Panc1 (cell line): ENCODE measurements around the gene MSH2. TPM values are rescaled to one million over a fixed set of nuclear protein-coding genes. Genes with fewer than 3 reads are reported as not detected.
"Not testable (repeated sequence)": the region's sequence is repeated elsewhere in the genome, so short reads cannot be mapped to it uniquely, and the experiment has no call there.

Experiments
- ATAC-seq: fragments of 200-7000 bp; cut with Tn5 transposase; 2 replicates; pipeline ENCODE4 v1.9.1; 2020; ENCODE audit warnings: mild to moderate bottlenecking, moderate library complexity
- BruUV-seq: library from RNA; stranded (reverse); fragments of 400-500 nt; replicated peaks from 2 replicates; lab custom pipeline; 2021; lab: Mats Ljungman, UMichigan
- CTCF ChIA-PET: fragments of 300-600 bp; sonication (Branson Sonifier 250); formaldehyde crosslinking; loops from one replicate; lab custom pipeline; 2022; ENCODE audit warnings: antibody characterized with exemption; lab: Charles Lee
- POLR2A ChIA-PET: fragments of 300-600 bp; sonication (Branson Sonifier 250); formaldehyde crosslinking; loops from one replicate; lab custom pipeline; 2022; ENCODE audit warnings: antibody characterized with exemption; lab: Charles Lee
- DNase-seq: peaks from one replicate; pipeline ENCODE4 v3.0.0-alpha.2; 2010; ENCODE audit warnings: low read depth, low spot score
- H3K27ac ChIP-seq: 2 replicates; pipeline ENCODE4 v1.5.1; 2011; ENCODE audit warnings: mild to moderate bottlenecking, low read length, inconsistent platforms
- H3K27me3 ChIP-seq: fragments of 200-500 bp; sonication (Bioruptor generic); 2 replicates; pipeline ENCODE4 v1.6.0; 2014; ENCODE audit warnings: low read length, inconsistent platforms; ENCODE audit not compliant: control insufficient read depth, insufficient read depth
- H3K36me3 ChIP-seq: fragments of 200-500 bp; sonication (Bioruptor generic); 2 replicates; pipeline ENCODE4 v1.5.1; 2014; ENCODE audit warnings: inconsistent platforms, mild to moderate bottlenecking, low read length, moderate library complexity; ENCODE audit not compliant: control insufficient read depth, insufficient read depth
- H3K4me1 ChIP-seq: 2 replicates; pipeline ENCODE4 v1.5.1; 2011; ENCODE audit warnings: inconsistent platforms, mild to moderate bottlenecking, low read length, moderate library complexity; ENCODE audit not compliant: control insufficient read depth, insufficient read depth
- H3K4me3 ChIP-seq, 2 experiments: 2 replicates each; pipeline ENCODE4 v1.5.1; 2011 to 2012; ENCODE audit warnings: low read depth in 2 of 2, low read length in 2 of 2, mild to moderate bottlenecking in 2 of 2, inconsistent platforms in 1 of 2, moderate library complexity in 1 of 2
- H3K9me3 ChIP-seq: fragments of 200-500 bp; sonication (Bioruptor generic); 2 replicates; pipeline ENCODE4 v1.5.1; 2014; ENCODE audit warnings: low read depth, mild to moderate bottlenecking, inconsistent platforms, low read length, moderate library complexity; ENCODE audit not compliant: control insufficient read depth, insufficient read depth
- POLR2AphosphoS5 ChIP-seq: IDR thresholded peaks from 2 replicates; pipeline ENCODE4 v1.6.1; 2012; ENCODE audit warnings: mild to moderate bottlenecking, low read depth, low read length, moderate library complexity
- SIN3A ChIP-seq: IDR thresholded peaks from 2 replicates; pipeline ENCODE4 v1.6.1; 2012; ENCODE audit warnings: low read depth, mild to moderate bottlenecking, low read length, moderate library complexity, borderline replicate concordance; ENCODE audit not compliant: insufficient read depth
- TCF7L2 ChIP-seq: IDR thresholded peaks from 2 replicates; pipeline ENCODE4 v1.6.1; 2011; ENCODE audit warnings: mild to moderate bottlenecking, low read depth, low read length, inconsistent platforms
- in situ Hi-C: cut with HindIII; loops from 2 replicates; pipeline ENCODE4 v1.10.0; 2016; ENCODE audit warnings: low sequenced_read_pairs, low pct_unique_long_range_greater_than_20kb
- intact Hi-C: fragments of 100-400 bp; cut with micrococcal nuclease; formaldehyde crosslinking; loops from one replicate; pipeline ENCODE4 v1.10.0; 2022; ENCODE audit not compliant: unreplicated experiment
- total RNA-seq: library from RNA; stranded (reverse); gene quantifications from one replicate; pipeline ENCODE4 v1.2.1, GENCODE V29; 2021; ENCODE audit not compliant: unreplicated experiment
- TF ChIP-seq, protein P1 (sequence below): fragments of 450-650 bp; IDR thresholded peaks from 2 replicates; pipeline ENCODE4 v1.5.1; 2017; ENCODE audit warnings: mild to moderate bottlenecking
- TF ChIP-seq, protein P2 (sequence below), 2 experiments: IDR thresholded peaks; 2 replicates each; pipeline ENCODE4 v1.6.1; 2011 to 2012; ENCODE audit warnings: low read depth in 2 of 2, control low read depth in 1 of 2, low read length in 1 of 2, mild to moderate bottlenecking in 1 of 2, moderate library complexity in 1 of 2; ENCODE audit not compliant: insufficient read depth in 1 of 2

The MSH2 gene
- total RNA-seq, 1 experiment from 2014 or later, result 72.2 TPM

DNA sequence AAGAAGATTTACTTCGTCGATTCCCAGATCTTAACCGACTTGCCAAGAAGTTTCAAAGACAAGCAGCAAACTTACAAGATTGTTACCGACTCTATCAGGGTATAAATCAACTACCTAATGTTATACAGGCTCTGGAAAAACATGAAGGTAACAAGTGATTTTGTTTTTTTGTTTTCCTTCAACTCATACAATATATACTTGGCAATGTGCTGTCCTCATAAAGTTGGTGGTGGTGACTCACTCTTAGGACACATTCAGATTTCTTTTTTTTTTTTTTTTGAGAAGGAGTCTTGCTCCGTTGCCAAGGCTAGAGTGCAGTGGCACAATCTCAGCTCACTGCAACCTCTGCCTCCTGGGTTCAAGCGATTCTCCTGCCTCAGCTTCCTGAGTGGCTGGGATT lies 26.8 kb downstream of the MSH2 start:
- peak; percentile 84 for ATAC-seq
- no TSS peak for BruUV-seq
- CTCF ChIA-PET, result interaction anchor here (0.5 kb wide), 1 partner anchor 43 kb away, joined by 4 read pairs; no protein-coding TSS in a partner anchor
- H3K4me3 ChIP-seq, result no peak overlapping the region
- intact Hi-C loops, result no loop called here
- no peak overlapping the region for H3K27ac ChIP-seq
- no peaks in the 10 kb centered on the region for H3K9me3 ChIP-seq
- TF ChIP-seq, protein P1, sequence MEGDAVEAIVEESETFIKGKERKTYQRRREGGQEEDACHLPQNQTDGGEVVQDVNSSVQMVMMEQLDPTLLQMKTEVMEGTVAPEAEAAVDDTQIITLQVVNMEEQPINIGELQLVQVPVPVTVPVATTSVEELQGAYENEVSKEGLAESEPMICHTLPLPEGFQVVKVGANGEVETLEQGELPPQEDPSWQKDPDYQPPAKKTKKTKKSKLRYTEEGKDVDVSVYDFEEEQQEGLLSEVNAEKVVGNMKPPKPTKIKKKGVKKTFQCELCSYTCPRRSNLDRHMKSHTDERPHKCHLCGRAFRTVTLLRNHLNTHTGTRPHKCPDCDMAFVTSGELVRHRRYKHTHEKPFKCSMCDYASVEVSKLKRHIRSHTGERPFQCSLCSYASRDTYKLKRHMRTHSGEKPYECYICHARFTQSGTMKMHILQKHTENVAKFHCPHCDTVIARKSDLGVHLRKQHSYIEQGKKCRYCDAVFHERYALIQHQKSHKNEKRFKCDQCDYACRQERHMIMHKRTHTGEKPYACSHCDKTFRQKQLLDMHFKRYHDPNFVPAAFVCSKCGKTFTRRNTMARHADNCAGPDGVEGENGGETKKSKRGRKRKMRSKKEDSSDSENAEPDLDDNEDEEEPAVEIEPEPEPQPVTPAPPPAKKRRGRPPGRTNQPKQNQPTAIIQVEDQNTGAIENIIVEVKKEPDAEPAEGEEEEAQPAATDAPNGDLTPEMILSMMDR, result no peak
- TF ChIP-seq TCF7L2, result peak; percentile 76
- peaks cover 13% of the 10 kb centered on the region; the same call in 1 of the 2 replicates for H3K36me3 ChIP-seq
- POLR2A ChIA-PET, result no interaction called here
- DNase-seq, result no peak
- peaks cover 14% of the 10 kb centered on the region; the same call in 1 of the 2 replicates for H3K4me1 ChIP-seq
- no peaks in the 10 kb centered on the region for H3K27me3 ChIP-seq
- in situ Hi-C loops, result no loop called here

DNA sequence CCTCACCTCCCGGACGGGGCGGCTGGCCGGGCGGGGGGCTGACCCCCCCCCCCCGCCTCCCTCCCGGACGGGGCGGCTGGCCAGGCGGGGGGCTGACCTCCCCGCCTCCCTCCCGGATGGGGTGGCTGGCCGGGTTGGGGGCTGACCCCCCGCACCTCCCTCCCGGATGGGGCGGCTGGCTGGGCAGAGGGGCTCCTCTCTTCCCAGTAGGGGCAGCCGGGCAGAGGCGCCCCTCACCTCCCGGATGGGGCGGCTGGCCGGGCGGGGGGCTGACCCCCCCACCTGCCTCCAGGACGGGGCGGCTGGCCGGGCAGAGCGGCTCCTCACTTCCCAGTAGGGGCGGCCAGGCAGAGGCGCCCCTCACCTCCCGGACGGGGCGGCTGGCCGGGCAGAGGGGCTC lies 30.1 kb downstream of the MSH2 start:
- H3K9me3 ChIP-seq, intact Hi-C loops, H3K4me3 ChIP-seq, CTCF ChIA-PET, in situ Hi-C loops, ATAC-seq, BruUV-seq, POLR2A ChIA-PET, H3K27me3 ChIP-seq, H3K36me3 ChIP-seq, DNase-seq, H3K27ac ChIP-seq, H3K4me1 ChIP-seq: not testable (repeated sequence)

DNA sequence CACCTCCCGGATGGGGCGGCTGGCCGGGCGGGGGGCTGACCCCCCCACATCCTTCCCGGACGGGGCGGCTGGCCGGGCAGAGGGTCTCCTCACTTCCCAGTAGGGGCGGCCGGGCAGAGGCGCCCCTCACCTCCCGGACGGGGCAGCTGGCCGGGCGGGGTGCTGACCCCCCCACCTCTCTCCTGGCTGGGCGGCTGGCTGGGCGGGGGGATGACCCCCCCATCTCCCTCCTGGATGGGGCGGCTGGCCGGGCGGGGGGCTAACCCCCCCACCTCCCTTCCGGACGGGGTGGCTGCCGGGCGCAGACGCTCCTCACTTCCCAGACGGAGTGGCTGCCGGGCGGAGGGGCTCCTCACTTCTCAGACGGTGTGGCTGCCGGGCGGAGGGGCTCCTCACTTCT lies 30.5 kb downstream of the MSH2 start:
- CTCF ChIA-PET, H3K4me3 ChIP-seq, intact Hi-C loops, in situ Hi-C loops, ATAC-seq, H3K4me1 ChIP-seq, POLR2A ChIA-PET, H3K27ac ChIP-seq, H3K9me3 ChIP-seq, BruUV-seq, DNase-seq, H3K36me3 ChIP-seq, H3K27me3 ChIP-seq: not testable (repeated sequence)

DNA sequence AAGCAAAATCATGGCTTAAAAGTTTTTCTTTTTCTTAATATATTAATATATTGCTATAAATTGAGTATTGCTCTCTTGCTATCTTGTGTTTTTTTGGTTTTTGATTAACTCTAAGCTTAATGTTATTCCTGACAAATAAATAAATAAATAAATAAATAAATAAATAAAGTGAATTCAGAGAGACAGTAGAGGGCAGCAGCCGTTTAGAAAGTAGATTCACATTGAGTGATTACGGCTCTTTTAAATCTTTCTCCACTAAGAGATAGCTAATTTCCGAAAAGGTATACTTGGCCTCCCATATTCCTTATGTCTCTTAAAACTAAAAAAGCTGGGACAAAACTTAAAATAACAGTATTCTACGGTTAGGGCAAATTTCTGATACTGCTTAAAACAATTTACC lies 34.3 kb downstream of the MSH2 start:
- POLR2A ChIA-PET, result interaction anchor here (0.7 kb wide), 1 partner anchor 330 kb away, joined by 3 read pairs; no protein-coding TSS in a partner anchor
- no peak for ATAC-seq

More for the DNA sequence above, 34.3 kb downstream of the MSH2 start:
- in situ Hi-C loops, result no loop called here
- Histone ChIP-seq H3K4me3 (no peak overlapping the region), H3K4me1 (no peaks in the 10 kb centered on the region), H3K9me3 (no peaks in the 10 kb centered on the region), H3K27me3 (no peaks in the 10 kb centered on the region), H3K27ac (no peak overlapping the region), H3K36me3 (no peaks in the 10 kb centered on the region; the same call in 1 of the 2 replicates)
- CTCF ChIA-PET, result interaction anchor here (0.6 to 1.2 kb wide), 7 partner anchors 14 to 332 kb away, joined by 3 to 11 read pairs (median 4); partner anchors contain the start of gene MSH2
- no peak for DNase-seq
- intact Hi-C loops, result loop anchor here (5.0 kb wide), 1 partner anchor 330 kb away; no protein-coding TSS in a partner anchor
- TF ChIP-seq, protein P2, sequence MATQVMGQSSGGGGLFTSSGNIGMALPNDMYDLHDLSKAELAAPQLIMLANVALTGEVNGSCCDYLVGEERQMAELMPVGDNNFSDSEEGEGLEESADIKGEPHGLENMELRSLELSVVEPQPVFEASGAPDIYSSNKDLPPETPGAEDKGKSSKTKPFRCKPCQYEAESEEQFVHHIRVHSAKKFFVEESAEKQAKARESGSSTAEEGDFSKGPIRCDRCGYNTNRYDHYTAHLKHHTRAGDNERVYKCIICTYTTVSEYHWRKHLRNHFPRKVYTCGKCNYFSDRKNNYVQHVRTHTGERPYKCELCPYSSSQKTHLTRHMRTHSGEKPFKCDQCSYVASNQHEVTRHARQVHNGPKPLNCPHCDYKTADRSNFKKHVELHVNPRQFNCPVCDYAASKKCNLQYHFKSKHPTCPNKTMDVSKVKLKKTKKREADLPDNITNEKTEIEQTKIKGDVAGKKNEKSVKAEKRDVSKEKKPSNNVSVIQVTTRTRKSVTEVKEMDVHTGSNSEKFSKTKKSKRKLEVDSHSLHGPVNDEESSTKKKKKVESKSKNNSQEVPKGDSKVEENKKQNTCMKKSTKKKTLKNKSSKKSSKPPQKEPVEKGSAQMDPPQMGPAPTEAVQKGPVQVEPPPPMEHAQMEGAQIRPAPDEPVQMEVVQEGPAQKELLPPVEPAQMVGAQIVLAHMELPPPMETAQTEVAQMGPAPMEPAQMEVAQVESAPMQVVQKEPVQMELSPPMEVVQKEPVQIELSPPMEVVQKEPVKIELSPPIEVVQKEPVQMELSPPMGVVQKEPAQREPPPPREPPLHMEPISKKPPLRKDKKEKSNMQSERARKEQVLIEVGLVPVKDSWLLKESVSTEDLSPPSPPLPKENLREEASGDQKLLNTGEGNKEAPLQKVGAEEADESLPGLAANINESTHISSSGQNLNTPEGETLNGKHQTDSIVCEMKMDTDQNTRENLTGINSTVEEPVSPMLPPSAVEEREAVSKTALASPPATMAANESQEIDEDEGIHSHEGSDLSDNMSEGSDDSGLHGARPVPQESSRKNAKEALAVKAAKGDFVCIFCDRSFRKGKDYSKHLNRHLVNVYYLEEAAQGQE (IDR thresholded peaks at IDR 0.05; ENCODE audit: insufficient read depth in 1 of 2, low read depth in 2 of 2, low read length in 1 of 2), result no peak
- TF ChIP-seq POLR2AphosphoS5 (no peak), SIN3A (no peak)
- TF ChIP-seq, protein P1, result no peak
- no TSS peak for BruUV-seq
